K562 (cell line): ENCODE results near the gene BCL7B. TPM values are rescaled to one million over a fixed set of nuclear protein-coding genes. Genes with fewer than 3 reads are reported as not detected.

ENCODE experiments used
- BHLHE40 ChIP-seq: IDR thresholded peaks from 2 replicates; pipeline ENCODE4 v1.6.1; 2011; ENCODE audit warnings: low read length, improper control_type of control experiment
- BMI1 ChIP-seq: fragments of 150-350 bp; IDR thresholded peaks from 2 replicates; pipeline ENCODE4 v1.6.1; 2014; ENCODE audit warnings: low read length
- BRF1 ChIP-seq: IDR thresholded peaks from 3 replicates; pipeline ENCODE4 v1.6.1; 2011; ENCODE audit warnings: borderline replicate concordance, mild to moderate bottlenecking; ENCODE audit not compliant: insufficient read length; ENCODE audit errors: extremely low read depth
- CAMTA2 ChIP-seq: fragments of 250-450 bp; sonication (Bioruptor Pico); conservative IDR thresholded peaks from 2 replicates; pipeline ENCODE4 v1.5.1; 2022
- CREB3L1 ChIP-seq: fragments of 450-650 bp; IDR thresholded peaks from 2 replicates; pipeline ENCODE4 v1.6.1; 2014; ENCODE audit warnings: low read depth, mild to moderate bottlenecking, moderate library complexity, borderline replicate concordance
- HDAC8 ChIP-seq: fragments of 450-650 bp; IDR thresholded peaks from 2 replicates; pipeline ENCODE4 v1.6.1; 2016; ENCODE audit warnings: mild to moderate bottlenecking, missing genetic modification characterization, moderate library complexity, missing compliant biosample characterization
- KHSRP ChIP-seq: fragments of 450-650 bp; IDR thresholded peaks from 2 replicates; pipeline ENCODE4 v1.6.1; 2017
- PCBP2 ChIP-seq: fragments of 200-400 bp; formaldehyde crosslinking; IDR thresholded peaks from 2 replicates; pipeline ENCODE4 v1.6.1; 2018; ENCODE audit warnings: low read length, low read depth, mild to moderate bottlenecking, moderate library complexity; ENCODE audit not compliant: poor library complexity, severe bottlenecking
- RB1 ChIP-seq: fragments of 450-650 bp; IDR thresholded peaks from 2 replicates; pipeline ENCODE4 v1.6.1; 2017; ENCODE audit warnings: low read depth, mild to moderate bottlenecking
- RBM39 ChIP-seq: fragments of 200-400 bp; formaldehyde crosslinking; optimal IDR thresholded peaks from 2 replicates; pipeline ENCODE3; 2018; ENCODE audit warnings: low read depth, low read length
- SMAD1 ChIP-seq: fragments of 150-350 bp; IDR thresholded peaks from 2 replicates; pipeline ENCODE4 v1.6.1; 2014; ENCODE audit warnings: low read length, low read depth; ENCODE audit not compliant: partially characterized antibody
- SMAD2 ChIP-seq: fragments of 150-350 bp; IDR thresholded peaks from 2 replicates; pipeline ENCODE4 v1.6.1; 2014; ENCODE audit warnings: low read depth, mild to moderate bottlenecking, low read length
- SMC3 ChIP-seq: conservative IDR thresholded peaks from 2 replicates; pipeline ENCODE4 v1.6.1; 2011; ENCODE audit warnings: low read depth, low read length, improper control_type of control experiment; ENCODE audit not compliant: insufficient read depth
- SRSF3 ChIP-seq: fragments of 200-400 bp; formaldehyde crosslinking; IDR thresholded peaks from 2 replicates; pipeline ENCODE4 v1.6.1; 2016; ENCODE audit warnings: mild to moderate bottlenecking, low read length, moderate library complexity; ENCODE audit not compliant: insufficient read depth
- TAF1 ChIP-seq: IDR thresholded peaks from 2 replicates; pipeline ENCODE4 v1.6.1; 2011; ENCODE audit warnings: mild to moderate bottlenecking, low read length, moderate library complexity; ENCODE audit not compliant: insufficient read depth, control insufficient read depth, severe bottlenecking; ENCODE audit errors: extremely low read depth
- ZBTB7A ChIP-seq: IDR thresholded peaks from 2 replicates; pipeline ENCODE4 v1.6.1; 2011; ENCODE audit warnings: low read depth, mild to moderate bottlenecking, low read length, moderate library complexity, borderline replicate concordance; ENCODE audit not compliant: control insufficient read depth
- ZNF253 ChIP-seq: fragments of 250-450 bp; sonication (Bioruptor Pico); conservative IDR thresholded peaks from 2 replicates; pipeline ENCODE4 v1.6.1; 2021; ENCODE audit warnings: mild to moderate bottlenecking
- ZNF3 ChIP-seq: fragments of 250-450 bp; sonication (Bioruptor Pico); IDR thresholded peaks from 2 replicates; pipeline ENCODE4 v1.5.0; 2021; ENCODE audit warnings: mild to moderate bottlenecking, moderate library complexity
- ZNF583 ChIP-seq: fragments of 250-450 bp; sonication (Bioruptor Pico); IDR thresholded peaks from 2 replicates; pipeline ENCODE4 v1.4.0; 2020
- polyA plus RNA-seq, 8 experiments: library from polyadenylated mRNA; depleted of rRNA in 4 of 8; stranded (reverse) in 5 of 8; unstranded in 3 of 8; fragments of >200 nt; fragmentation: Nextera tagmentation in 2 of 8; fragmentation: Illumina TruSeq in 1 of 8; extraction: Ambion mirVana in 2 of 8; extraction: Trizol in 1 of 8; gene quantifications; 2 replicates each; pipeline versions ENCODE4 v1.2.1 to v1.2.3, GENCODE V29; 2011 to 2014; ENCODE audit warnings: inconsistent platforms in 1 of 8, missing spikeins in 1 of 8
- total RNA-seq, 7 experiments: library from RNA; depleted of rRNA in 6 of 7; stranded (reverse); fragments of >200 nt in 6 of 7; fragmentation: Illumina TruSeq in 2 of 7; extraction: Trizol in 2 of 7; gene quantifications; 2 replicates each; pipeline versions ENCODE4 v1.2.1 to v1.2.3, GENCODE V29; 2011 to 2021; ENCODE audit warnings: low replicate concordance in 1 of 7
- TF ChIP-seq, protein P1 (sequence below): sonication (generic); formaldehyde crosslinking; IDR thresholded peaks from 2 replicates; pipeline ENCODE4 v1.9.0; 2022; ENCODE audit warnings: mild to moderate bottlenecking, missing genetic modification reagents
- TF ChIP-seq, protein P2 (sequence below): fragments of 450-650 bp; IDR thresholded peaks from 2 replicates; pipeline ENCODE4 v1.6.1; 2018; ENCODE audit not compliant: partially characterized antibody
- TF ChIP-seq, protein P3 (sequence below): sonication (generic); formaldehyde crosslinking; IDR thresholded peaks from 2 replicates; pipeline ENCODE4 v1.8.0; 2022; ENCODE audit warnings: mild to moderate bottlenecking, missing genetic modification reagents

BCL7B gene
- total and polyA plus RNA-seq, 9 of the 15 experiments (the other 6 are each of a cell fraction or from before 2014, with no cell fraction given): 10.0 to 73.2 (median 32.9) TPM

DNA sequence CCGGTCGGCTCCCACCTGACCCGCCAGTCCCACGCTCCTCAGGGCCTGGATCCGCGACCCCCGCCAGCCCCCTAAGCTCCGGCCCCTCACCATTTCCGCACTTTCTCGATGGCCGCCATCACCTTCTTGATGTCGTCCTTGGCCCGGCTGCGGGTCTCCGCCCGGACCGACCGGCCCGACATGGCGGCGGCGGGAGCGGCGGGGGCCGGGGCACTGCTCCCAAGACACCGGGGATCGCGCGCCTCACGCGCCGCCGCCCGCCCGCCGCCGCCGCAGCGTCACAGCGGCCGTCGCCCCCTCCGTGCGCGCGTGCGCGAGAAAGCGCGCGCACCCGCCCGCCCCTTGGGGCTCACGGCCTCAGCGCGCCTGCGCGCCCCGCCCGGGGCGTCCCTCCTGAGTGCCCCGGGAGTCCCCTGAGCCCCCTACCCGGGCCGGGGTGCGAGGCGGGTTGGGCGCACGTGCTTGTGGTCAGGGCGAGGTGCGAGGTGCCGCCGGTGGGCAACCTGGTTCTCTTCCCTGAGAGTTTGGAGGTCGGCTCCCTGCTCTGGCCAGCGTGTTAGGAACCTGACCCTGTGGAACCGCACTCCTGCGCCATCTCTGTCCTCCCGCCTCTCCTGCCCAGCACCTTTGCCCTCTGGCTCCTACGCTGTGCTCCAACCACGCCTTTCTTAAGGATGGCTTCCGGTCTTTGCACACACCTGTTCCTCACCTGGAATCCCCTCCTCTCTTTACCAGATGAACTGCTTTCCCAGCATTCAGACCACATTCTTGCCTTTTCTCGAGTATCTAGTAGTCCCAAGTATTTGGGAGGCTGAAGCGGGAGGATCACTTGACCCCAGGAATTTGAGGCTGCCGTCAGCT, at the start of gene BCL7B (continued):
- TF ChIP-seq BRF1 (no peak), RB1 (peak; percentile 52), CREB3L1 (peak; percentile 48; the same call in 1 of the 2 replicates), SMC3 (no peak), ZNF3 (no peak), CAMTA2 (no peak; the same call in 1 of the 2 replicates), RBM39 (no peak), ZBTB7A (peak; percentile 98), TAF1 (no peak), HDAC8 (tag) (peak; percentile 80; the same call in 1 of the 2 replicates), BMI1 (no peak), PCBP2 (no peak), SMAD2 (no peak), SRSF3 (0 out of 2 replicates have a peak, but pooled peaks have one; percentile 54), BHLHE40 (peak; percentile 74), SMAD1 (no peak), KHSRP (no peak), ZNF583 (CRISPR knock-in tag) (0 out of 2 replicates have a peak, but pooled peaks have one; percentile 64), ZNF253 (CRISPR knock-in tag) (no peak)
- TF ChIP-seq, protein P1, sequence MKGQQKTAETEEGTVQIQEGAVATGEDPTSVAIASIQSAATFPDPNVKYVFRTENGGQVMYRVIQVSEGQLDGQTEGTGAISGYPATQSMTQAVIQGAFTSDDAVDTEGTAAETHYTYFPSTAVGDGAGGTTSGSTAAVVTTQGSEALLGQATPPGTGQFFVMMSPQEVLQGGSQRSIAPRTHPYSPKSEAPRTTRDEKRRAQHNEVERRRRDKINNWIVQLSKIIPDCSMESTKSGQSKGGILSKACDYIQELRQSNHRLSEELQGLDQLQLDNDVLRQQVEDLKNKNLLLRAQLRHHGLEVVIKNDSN (CRISPR knock-in tag): peak; percentile 19; the same call in 1 of the 2 replicates
- TF ChIP-seq, protein P2, sequence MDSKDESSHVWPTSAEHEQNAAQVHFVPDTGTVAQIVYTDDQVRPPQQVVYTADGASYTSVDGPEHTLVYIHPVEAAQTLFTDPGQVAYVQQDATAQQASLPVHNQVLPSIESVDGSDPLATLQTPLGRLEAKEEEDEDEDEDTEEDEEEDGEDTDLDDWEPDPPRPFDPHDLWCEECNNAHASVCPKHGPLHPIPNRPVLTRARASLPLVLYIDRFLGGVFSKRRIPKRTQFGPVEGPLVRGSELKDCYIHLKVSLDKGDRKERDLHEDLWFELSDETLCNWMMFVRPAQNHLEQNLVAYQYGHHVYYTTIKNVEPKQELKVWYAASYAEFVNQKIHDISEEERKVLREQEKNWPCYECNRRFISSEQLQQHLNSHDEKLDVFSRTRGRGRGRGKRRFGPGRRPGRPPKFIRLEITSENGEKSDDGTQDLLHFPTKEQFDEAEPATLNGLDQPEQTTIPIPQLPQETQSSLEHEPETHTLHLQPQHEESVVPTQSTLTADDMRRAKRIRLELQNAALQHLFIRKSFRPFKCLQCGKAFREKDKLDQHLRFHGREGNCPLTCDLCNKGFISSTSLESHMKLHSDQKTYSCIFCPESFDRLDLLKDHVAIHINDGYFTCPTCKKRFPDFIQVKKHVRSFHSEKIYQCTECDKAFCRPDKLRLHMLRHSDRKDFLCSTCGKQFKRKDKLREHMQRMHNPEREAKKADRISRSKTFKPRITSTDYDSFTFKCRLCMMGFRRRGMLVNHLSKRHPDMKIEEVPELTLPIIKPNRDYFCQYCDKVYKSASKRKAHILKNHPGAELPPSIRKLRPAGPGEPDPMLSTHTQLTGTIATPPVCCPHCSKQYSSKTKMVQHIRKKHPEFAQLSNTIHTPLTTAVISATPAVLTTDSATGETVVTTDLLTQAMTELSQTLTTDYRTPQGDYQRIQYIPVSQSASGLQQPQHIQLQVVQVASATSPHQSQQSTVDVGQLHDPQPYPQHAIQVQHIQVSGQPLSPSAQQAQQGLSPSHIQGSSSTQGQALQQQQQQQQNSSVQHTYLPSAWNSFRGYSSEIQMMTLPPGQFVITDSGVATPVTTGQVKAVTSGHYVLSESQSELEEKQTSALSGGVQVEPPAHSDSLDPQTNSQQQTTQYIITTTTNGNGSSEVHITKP: no peak
- TF ChIP-seq, protein P3, sequence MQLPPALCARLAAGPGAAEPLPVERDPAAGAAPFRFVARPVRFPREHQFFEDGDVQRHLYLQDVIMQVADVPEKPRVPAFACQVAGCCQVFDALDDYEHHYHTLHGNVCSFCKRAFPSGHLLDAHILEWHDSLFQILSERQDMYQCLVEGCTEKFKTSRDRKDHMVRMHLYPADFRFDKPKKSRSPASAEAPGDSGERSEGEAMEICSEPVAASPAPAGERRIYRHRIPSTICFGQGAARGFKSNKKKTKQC: peak; percentile 94; the same call in 1 of the 2 replicates
